Kidney (tissue), 14 donors: Measurements from ENCODE around the gene BCAP29. TPM values are rescaled to one million over a fixed set of nuclear protein-coding genes. Genes with fewer than 3 reads are reported as not detected.

Source experiments
- DNase-seq, 5 donors: peaks; one replicate each; pipeline ENCODE4 v3.0.0-alpha.2; 2013 to 2020
- FAIRE-seq: peaks from 2 replicates; lab custom pipeline; 2012; peaks lifted over from hg19 to GRCh38; lab: Jason Lieb, UNC
- H3K27ac ChIP-seq, 2 donors: one replicate each; pipeline ENCODE4 v1.7.0; 2013; ENCODE audit warnings: low read depth in 2 of 2, low read length in 2 of 2, inconsistent platforms in 1 of 2
- H3K27me3 ChIP-seq: one replicate; pipeline ENCODE4 v1.7.1; 2013; ENCODE audit warnings: low read length, inconsistent platforms; ENCODE audit not compliant: control insufficient read depth, insufficient read depth
- H3K36me3 ChIP-seq, 3 donors: one replicate each; pipeline versions ENCODE4 v1.7.0 to v1.7.1; 2013; ENCODE audit warnings: low read length in 3 of 3, control low read depth in 1 of 3, inconsistent platforms in 1 of 3; ENCODE audit not compliant: insufficient read depth in 3 of 3, control insufficient read depth in 2 of 3
- H3K4me1 ChIP-seq, 3 donors: one replicate each; pipeline versions ENCODE4 v1.7.0 to v1.7.1; 2013; ENCODE audit warnings: low read length in 3 of 3, inconsistent platforms in 1 of 3, low read depth in 1 of 3; ENCODE audit not compliant: control insufficient read depth in 2 of 3, insufficient read depth in 2 of 3
- H3K4me3 ChIP-seq, 3 donors: one replicate each; pipeline versions ENCODE4 v1.7.0 to v1.8.1; 2013; ENCODE audit warnings: low read length in 3 of 3, control low read depth in 1 of 3, inconsistent platforms in 1 of 3
- H3K9ac ChIP-seq, 3 donors: one replicate each; pipeline versions ENCODE4 v1.7.0 to v1.7.1; 2013; ENCODE audit warnings: low read length in 3 of 3, control low read depth in 1 of 3, inconsistent platforms in 1 of 3
- H3K9me3 ChIP-seq, 3 donors: one replicate each; pipeline versions ENCODE4 v1.7.0 to v1.7.1; 2013; ENCODE audit warnings: low read length in 3 of 3, control low read depth in 1 of 3, inconsistent platforms in 1 of 3; ENCODE audit not compliant: control insufficient read depth in 2 of 3, insufficient read depth in 1 of 3
- CTCF ChIP-seq: IDR thresholded peaks from 3 replicates; pipeline ENCODE4 v1.5.1; 2012; ENCODE audit warnings: mild to moderate bottlenecking, moderate library complexity, borderline replicate concordance; ENCODE audit not compliant: insufficient read depth; ENCODE audit errors: extremely low read depth
- intact Hi-C: fragments of 100-400 bp; cut with DNase I; formaldehyde crosslinking; loops from one replicate; pipeline ENCODE4 v1.11.1; 2022
- polyA plus RNA-seq: library from polyadenylated mRNA; stranded (reverse); fragments of 350-450 nt; fragmentation: Illumina TruSeq; extraction: RNeasy Lipid Tissue Mini Kit (QIAGEN cat#74804); gene quantifications from one replicate; pipeline ENCODE4 v1.2.3, GENCODE V29; 2014; ENCODE audit warnings: low read depth, low replicate concordance; ENCODE audit not compliant: insufficient read depth
- total RNA-seq: library from RNA; stranded (reverse); fragmentation: NEBNext Ultra II Directional; extraction: Animal tissue kit (Norgen Biotek cat#: 25700); gene quantifications from one replicate; pipeline ENCODE4 v1.2.1, GENCODE V29; 2021
- donor health status: control.
- donor health status: control.
- donor health status: control.
- donor health status: control.
- donor health status: control.
- donor health status: DM: yes; HTN: yes; CAD: no.
- donor health status: Normal renal cell carcinoma (clear cell type).

BCAP29 gene
- total and polyA plus RNA-seq, 2 donors from 2014 or later = 31.2 to 50.2 TPM

- Histone ChIP-seq H3K9me3 (no peaks in the 10 kb centered on the region), H3K27ac (no peak overlapping the region)
- intact Hi-C loops = no loop called here
Measured at GRCh38 chr7:107622429-107622828, 42.4 kb downstream of the BCAP29 start.

GRCh38 chr7:107622894-107623293 lies 42.8 kb downstream of the BCAP29 start:
- intact Hi-C loops = no loop called here
- Histone ChIP-seq H3K4me3 (no peak overlapping the region), H3K9me3 (no peaks in the 10 kb centered on the region), H3K4me1 (no peaks in the 10 kb centered on the region), H3K27ac (no peak overlapping the region), H3K27me3 (no peaks in the 10 kb centered on the region), H3K9ac (no peak overlapping the region), H3K36me3 (peaks cover 0 to 2% (median 0%) of the 10 kb centered on the region in 3 donors)
- DNase-seq = no peak
- TF ChIP-seq CTCF = no peak
- FAIRE-seq = no peak

More at GRCh38 chr7:107622429-107622828, 42.4 kb downstream of the BCAP29 start:
- H3K36me3 ChIP-seq = peaks cover 0 to 2% (median 0%) of the 10 kb centered on the region in 3 donors
- TF ChIP-seq CTCF = no peak
- no peak overlapping the region for H3K4me3 ChIP-seq
- H3K4me1 ChIP-seq = no peaks in the 10 kb centered on the region
- no peak overlapping the region for H3K9ac ChIP-seq
- FAIRE-seq (no peak), DNase-seq (peak in 1 of 5 donors; percentile 15)
- no peaks in the 10 kb centered on the region for H3K27me3 ChIP-seq

- no peak for FAIRE-seq
- Histone ChIP-seq H3K4me1 (no peaks in the 10 kb centered on the region), H3K4me3 (no peak overlapping the region), H3K27ac (no peak overlapping the region), H3K36me3 (peaks cover 0 to 4% (median 0%) of the 10 kb centered on the region in 3 donors), H3K9ac (no peak overlapping the region), H3K27me3 (no peaks in the 10 kb centered on the region), H3K9me3 (no peaks in the 10 kb centered on the region)
- intact Hi-C loops = no loop called here
- no peak for TF ChIP-seq CTCF
- DNase-seq = no peak
Measured at GRCh38 chr7:107627002-107627401, 47.0 kb downstream of the BCAP29 start.

- DNase-seq (no peak), FAIRE-seq (no peak)
- Histone ChIP-seq H3K36me3 (peaks cover 0 to 2% (median 0%) of the 10 kb centered on the region in 3 donors), H3K9ac (no peak overlapping the region), H3K4me1 (no peaks in the 10 kb centered on the region), H3K4me3 (no peak overlapping the region), H3K27ac (no peak overlapping the region), H3K9me3 (no peaks in the 10 kb centered on the region), H3K27me3 (no peaks in the 10 kb centered on the region)
- intact Hi-C loops = no loop called here
- no peak for TF ChIP-seq CTCF
Measured at GRCh38 chr7:107628461-107629064, 48.5 kb downstream of the BCAP29 start.
